Epithelial cell of esophagus (primary cell): ENCODE results near the gene ADAM11.

Experiments
- DNase-seq: peaks from one replicate; pipeline ENCODE4 v3.0.0; 2010; ENCODE audit warnings: low read depth
- H3K4me3 ChIP-seq: 2 replicates; pipeline ENCODE4 v1.5.1; 2011; ENCODE audit warnings: mild to moderate bottlenecking, low read length, control low read depth
- CTCF ChIP-seq: IDR thresholded peaks from 2 replicates; pipeline ENCODE4 v1.5.1; 2011; ENCODE audit warnings: low read depth, mild to moderate bottlenecking, low read length, control low read depth, inconsistent platforms; ENCODE audit not compliant: insufficient read depth; ENCODE audit errors: missing control alignments

ADAM11 gene

GRCh38 chr17:44766409-44767038 lies 7.7 kb downstream of the ADAM11 start:
- H3K4me3 ChIP-seq, result no peak overlapping the region
- no peak for DNase-seq
- no peak for TF ChIP-seq CTCF

GRCh38 chr17:44767493-44767892 lies 8.7 kb downstream of the ADAM11 start:
- DNase-seq, result no peak
- no peak overlapping the region for H3K4me3 ChIP-seq
- TF ChIP-seq CTCF, result no peak

GRCh38 chr17:44768505-44769142 lies 9.8 kb downstream of the ADAM11 start:
- TF ChIP-seq CTCF, result no peak
- DNase-seq, result no peak

GRCh38 chr17:44769230-44769629 lies 10.4 kb downstream of the ADAM11 start:
- no peak for DNase-seq
- no peak for TF ChIP-seq CTCF
- no peak overlapping the region for H3K4me3 ChIP-seq

More at GRCh38 chr17:44768505-44769142, 9.8 kb downstream of the ADAM11 start:
- H3K4me3 ChIP-seq, result no peak overlapping the region

GRCh38 chr17:44769647-44770084 lies 10.9 kb downstream of the ADAM11 start:
- no peak overlapping the region for H3K4me3 ChIP-seq
- no peak for DNase-seq
- no peak for TF ChIP-seq CTCF

GRCh38 chr17:44770166-44770925 lies 11.6 kb downstream of the ADAM11 start:
- TF ChIP-seq CTCF, result no peak
- no peak overlapping the region for H3K4me3 ChIP-seq
- no peak for DNase-seq
